HEK293 (cell line): ENCODE measurements around the gene MND1.

ENCODE experiments used
- CTCF ChIP-seq: fragments of 450-650 bp; formaldehyde crosslinking; IDR thresholded peaks from 2 replicates; pipeline ENCODE4 v1.5.1; 2016; ENCODE audit warnings: missing biosample characterization, missing genetic modification characterization
- ZBTB7A ChIP-seq: fragments of 450-650 bp; formaldehyde crosslinking; IDR thresholded peaks from 2 replicates; pipeline ENCODE4 v1.5.1; 2016; ENCODE audit warnings: low read depth, missing biosample characterization, missing genetic modification characterization
- ZFP3 ChIP-seq: fragments of 450-650 bp; formaldehyde crosslinking; IDR thresholded peaks from 2 replicates; pipeline ENCODE4 v1.5.1; 2016; ENCODE audit warnings: low read depth, missing biosample characterization, missing genetic modification characterization
- ZNF768 ChIP-seq: fragments of 450-650 bp; formaldehyde crosslinking; IDR thresholded peaks from 2 replicates; pipeline ENCODE4 v1.5.1; 2018; ENCODE audit warnings: missing biosample characterization, mild to moderate bottlenecking, missing genetic modification characterization
- TF ChIP-seq, protein P1 (sequence below): fragments of 450-650 bp; formaldehyde crosslinking; IDR thresholded peaks from 2 replicates; pipeline ENCODE4 v1.5.1; 2017; ENCODE audit warnings: missing biosample characterization, missing genetic modification characterization

DNA sequence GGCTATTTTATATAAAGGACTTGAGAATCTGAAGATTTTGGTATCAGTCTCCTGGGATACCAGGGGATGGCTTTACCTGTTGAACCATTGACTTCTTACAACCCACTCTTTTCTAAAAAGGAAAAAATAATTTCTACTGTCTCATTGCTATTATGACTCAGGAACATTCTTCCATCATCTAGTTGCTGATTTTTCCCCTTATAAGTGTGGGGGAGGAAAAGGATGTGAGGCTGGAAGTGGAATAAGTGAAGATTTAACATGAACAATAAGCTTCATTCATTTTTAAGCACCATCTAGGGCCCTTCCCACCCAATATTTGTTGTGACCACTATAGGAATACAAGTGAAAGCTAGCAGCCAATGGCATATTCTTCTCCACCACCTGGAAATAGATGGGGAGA, 10.6 kb upstream of the MND1 start:
- TF ChIP-seq, protein P1, sequence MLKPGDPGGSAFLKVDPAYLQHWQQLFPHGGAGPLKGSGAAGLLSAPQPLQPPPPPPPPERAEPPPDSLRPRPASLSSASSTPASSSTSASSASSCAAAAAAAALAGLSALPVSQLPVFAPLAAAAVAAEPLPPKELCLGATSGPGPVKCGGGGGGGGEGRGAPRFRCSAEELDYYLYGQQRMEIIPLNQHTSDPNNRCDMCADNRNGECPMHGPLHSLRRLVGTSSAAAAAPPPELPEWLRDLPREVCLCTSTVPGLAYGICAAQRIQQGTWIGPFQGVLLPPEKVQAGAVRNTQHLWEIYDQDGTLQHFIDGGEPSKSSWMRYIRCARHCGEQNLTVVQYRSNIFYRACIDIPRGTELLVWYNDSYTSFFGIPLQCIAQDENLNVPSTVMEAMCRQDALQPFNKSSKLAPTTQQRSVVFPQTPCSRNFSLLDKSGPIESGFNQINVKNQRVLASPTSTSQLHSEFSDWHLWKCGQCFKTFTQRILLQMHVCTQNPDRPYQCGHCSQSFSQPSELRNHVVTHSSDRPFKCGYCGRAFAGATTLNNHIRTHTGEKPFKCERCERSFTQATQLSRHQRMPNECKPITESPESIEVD, result no peak
- TF ChIP-seq ZNF768, result no peak
- TF ChIP-seq ZBTB7A (tag by site-specific recombination), result no peak
- no peak for TF ChIP-seq ZFP3 (tag by site-specific recombination)
- TF ChIP-seq CTCF (tag by site-specific recombination), result no peak
